SK-N-SH (cell line): ENCODE results near the gene MTR. TPM values are rescaled to one million over a fixed set of nuclear protein-coding genes. Genes with fewer than 3 reads are reported as not detected.

ENCODE experiments used
- CTCF ChIA-PET: fragments of 300-600, 350-600 bp; formaldehyde crosslinking; extraction: SDS; loops from one replicate; lab custom pipeline; 2021; lab: Yijun Ruan, JAX
- POLR2A ChIA-PET: fragments of 350-600 bp; sonication (Branson Sonifier 250); formaldehyde crosslinking; extraction: SDS; loops from one replicate; lab custom pipeline; 2020; ENCODE audit warnings: antibody characterized with exemption, inconsistent platforms; lab: Yijun Ruan, JAX
- DNase-seq: peaks from one replicate; pipeline ENCODE4 v3.0.0; 2012
- H2AFZ ChIP-seq: fragments of 200-600 bp; sonication (generic); 2 replicates; pipeline ENCODE4 v1.8.1; 2016; ENCODE audit warnings: antibody characterized with exemption, mild to moderate bottlenecking, low read depth
- H3F3A ChIP-seq: fragments of 200-600 bp; sonication (generic); replicated peaks from 2 replicates; pipeline ENCODE3; 2016; ENCODE audit warnings: antibody characterized with exemption, mild to moderate bottlenecking; ENCODE audit not compliant: insufficient read depth
- H3K27ac ChIP-seq, 2 experiments: fragments of 200-500 bp in 1 of 2; fragments of 200-600 bp in 1 of 2; sonication (Bioruptor generic) in 1 of 2; sonication (generic), shearing (Covaris generic) in 1 of 2; 2 replicates each; pipeline versions ENCODE4 v1.5.1 to v1.6.1; 2014 to 2016; ENCODE audit warnings: low read depth in 2 of 2, inconsistent platforms in 1 of 2, low read length in 1 of 2, mild to moderate bottlenecking in 1 of 2, mixed read lengths in 1 of 2
- H3K27me3 ChIP-seq: fragments of 200-600 bp; sonication (generic), shearing (Covaris generic); 2 replicates; pipeline ENCODE4 v1.6.1; 2016; ENCODE audit warnings: mixed run types; ENCODE audit not compliant: insufficient read depth
- H3K36me3 ChIP-seq, 2 experiments: fragments of 200-500 bp in 1 of 2; fragments of 200-600 bp in 1 of 2; sonication (Bioruptor generic) in 1 of 2; sonication (generic) in 1 of 2; replicated peaks in 1 of 2; 2 replicates each; pipeline versions ENCODE3 to v1.5.1; 2014 to 2016; ENCODE audit warnings: low read length in 1 of 2, mild to moderate bottlenecking in 1 of 2; ENCODE audit not compliant: insufficient read depth in 2 of 2, control insufficient read depth in 1 of 2
- H3K4me1 ChIP-seq, 2 experiments: fragments of 200-500 bp in 1 of 2; fragments of 200-600 bp in 1 of 2; sonication (Bioruptor generic) in 1 of 2; sonication (generic), shearing (Covaris generic) in 1 of 2; 2 replicates each; pipeline versions ENCODE4 v1.5.1 to v1.6.1; 2014 to 2016; ENCODE audit warnings: low read depth in 1 of 2, low read length in 1 of 2, mixed run types in 1 of 2; ENCODE audit not compliant: insufficient read depth in 2 of 2, control insufficient read depth in 1 of 2
- H3K4me2 ChIP-seq: fragments of 200-600 bp; sonication (generic), shearing (Covaris generic); 2 replicates; pipeline ENCODE4 v1.6.1; 2017; ENCODE audit warnings: mixed run types
- H3K4me3 ChIP-seq, 2 experiments: fragments of 200-500 bp in 1 of 2; fragments of 200-600 bp in 1 of 2; sonication (Bioruptor generic) in 1 of 2; sonication (generic), shearing (Covaris generic) in 1 of 2; 2 replicates each; pipeline versions ENCODE4 v1.5.1 to v1.8.1; 2014 to 2016; ENCODE audit warnings: low read depth in 2 of 2, inconsistent platforms in 1 of 2, low read length in 1 of 2, mild to moderate bottlenecking in 1 of 2, mixed read lengths in 1 of 2, moderate library complexity in 1 of 2
- H3K79me2 ChIP-seq: fragments of 200-600 bp; sonication (generic); 2 replicates; pipeline ENCODE4 v1.8.1; 2017; ENCODE audit warnings: mild to moderate bottlenecking; ENCODE audit not compliant: insufficient read depth
- H3K9ac ChIP-seq: fragments of 200-600 bp; sonication (generic); 2 replicates; pipeline ENCODE4 v1.6.1; 2017; ENCODE audit warnings: mixed run types
- H3K9me2 ChIP-seq: fragments of 200-600 bp; sonication (generic); 2 replicates; pipeline ENCODE4 v1.6.1; 2017; ENCODE audit warnings: mixed run types
- H3K9me3 ChIP-seq: fragments of 200-600 bp; sonication (generic); 2 replicates; pipeline ENCODE4 v1.6.1; 2017; ENCODE audit warnings: mixed run types, mild to moderate bottlenecking, moderate library complexity
- H4K20me1 ChIP-seq: fragments of 200-600 bp; sonication (generic); 2 replicates; pipeline ENCODE4 v1.6.1; 2017; ENCODE audit warnings: mild to moderate bottlenecking, mixed run types; ENCODE audit not compliant: insufficient read depth
- EZH2phosphoT487 ChIP-seq: fragments of 200-600 bp; sonication (generic); IDR thresholded peaks from 2 replicates; pipeline ENCODE4 v1.6.1; 2017; ENCODE audit warnings: low read depth, mixed run types, mild to moderate bottlenecking, antibody characterized with exemption, moderate library complexity, borderline replicate concordance
- FOSL2 ChIP-seq: IDR thresholded peaks from 2 replicates; pipeline ENCODE4 v1.4.0; 2012; ENCODE audit warnings: low read depth, mild to moderate bottlenecking, moderate library complexity, borderline replicate concordance
- FOXJ3 ChIP-seq: sonication (generic); formaldehyde crosslinking; IDR thresholded peaks from 2 replicates; pipeline ENCODE4 v1.5.1; 2020; ENCODE audit warnings: mild to moderate bottlenecking, missing genetic modification reagents
- GABPA ChIP-seq: IDR thresholded peaks from 2 replicates; pipeline ENCODE4 v1.4.0; 2012; ENCODE audit warnings: low read depth, mild to moderate bottlenecking
- GATA2 ChIP-seq: sonication (generic); formaldehyde crosslinking; IDR thresholded peaks from 2 replicates; pipeline ENCODE4 v1.5.0; 2020; ENCODE audit warnings: mild to moderate bottlenecking, missing genetic modification reagents
- IRF3 ChIP-seq: fragments of 150-350 bp; IDR thresholded peaks from 2 replicates; pipeline ENCODE4 v1.6.1; 2016; ENCODE audit warnings: mild to moderate bottlenecking, low read depth, low read length
- JUND ChIP-seq: IDR thresholded peaks from 2 replicates; pipeline ENCODE4 v1.4.0; 2012
- MAX ChIP-seq: IDR thresholded peaks from 2 replicates; pipeline ENCODE4 v1.4.0; 2012; ENCODE audit warnings: low read depth
- MEF2A ChIP-seq: IDR thresholded peaks from 2 replicates; pipeline ENCODE4 v1.4.0; 2012; ENCODE audit warnings: low read depth, borderline replicate concordance
- POLR2AphosphoS5 ChIP-seq: IDR thresholded peaks from 2 replicates; pipeline ENCODE4 v1.6.1; 2012; ENCODE audit warnings: low read depth, low read length
- RAD21 ChIP-seq: IDR thresholded peaks from 2 replicates; pipeline ENCODE4 v1.6.1; 2012; ENCODE audit warnings: mild to moderate bottlenecking, low read length
- REST ChIP-seq: IDR thresholded peaks from 2 replicates; pipeline ENCODE4 v1.6.1; 2012; ENCODE audit warnings: mild to moderate bottlenecking, low read depth, low read length, moderate library complexity
- RFX5 ChIP-seq: IDR thresholded peaks from 2 replicates; pipeline ENCODE4 v1.6.1; 2012; ENCODE audit warnings: mild to moderate bottlenecking, improper control_type of control experiment, low read length
- TAF1 ChIP-seq: IDR thresholded peaks from 2 replicates; pipeline ENCODE4 v1.6.1; 2012; ENCODE audit warnings: low read depth, mild to moderate bottlenecking, low read length, moderate library complexity, borderline replicate concordance
- TEAD4 ChIP-seq: IDR thresholded peaks from 2 replicates; pipeline ENCODE4 v1.4.0; 2012; ENCODE audit warnings: mild to moderate bottlenecking, borderline replicate concordance; ENCODE audit not compliant: insufficient read depth
- USF2 ChIP-seq: fragments of 150-350 bp; IDR thresholded peaks from 2 replicates; pipeline ENCODE4 v1.6.1; 2017; ENCODE audit warnings: antibody characterized with exemption, low read length, low read depth, borderline replicate concordance
- ZBTB33 ChIP-seq: IDR thresholded peaks from 2 replicates; pipeline ENCODE4 v1.4.0; 2012; ENCODE audit warnings: low read depth, borderline replicate concordance
- WGBS: methylation state at CpG from one replicate; pipeline ENCODE4 v1.1.6; 2017; ENCODE audit warnings: low lambda C conversion rate; 5-methylcytosine and 5-hydroxymethylcytosine counted together
- polyA plus RNA-seq, 3 experiments: library from polyadenylated mRNA; depleted of rRNA; stranded (reverse); fragments of >200 nt; gene quantifications; 2 replicates each; pipeline ENCODE4 v1.2.3, GENCODE V29; 2012

Gene MTR
- polyA plus RNA-seq, 1 of the 3 experiments (the other 2 are of a cell fraction): 5.4 TPM

- DNase-seq: no peak
- Histone ChIP-seq H3K9me3 (peaks cover 17% of the 10 kb centered on the region; the same call in 1 of the 2 replicates), H3K4me2 (no peak overlapping the region), H4K20me1 (no peaks in the 10 kb centered on the region), H2AFZ (no peak overlapping the region), H3K36me3 (no peaks in the 10 kb centered on the region), H3K4me1 (no peaks in the 10 kb centered on the region; a peak in 2 of 4 replicates), H3K27me3 (no peaks in the 10 kb centered on the region), H3K4me3 (no peak overlapping the region), H3K9me2 (peaks cover 3% of the 10 kb centered on the region; the same call in 1 of the 2 replicates), H3K79me2 (no peaks in the 10 kb centered on the region), H3F3A (no peaks in the 10 kb centered on the region), H3K9ac (no peak overlapping the region), H3K27ac (no peak overlapping the region)
- ChIA-PET POLR2A (no interaction called here), CTCF (interaction anchor here (1.2 kb wide), 1 partner anchor 125 kb away, joined by 3 read pairs; the partner anchor contains the start of gene RYR2)
- 72% methylated on average over 1 of the region's 1 CpG for WGBS
- TF ChIP-seq TEAD4 (no peak), FOSL2 (no peak)
Measured at GRCh38 chr1:236917448-236917847, 122.4 kb downstream of the MTR start.

- CTCF ChIA-PET: no interaction called here
- Histone ChIP-seq H3K27ac (no peak overlapping the region), H3K4me2 (no peak overlapping the region), H3K9me2 (peaks cover 3% of the 10 kb centered on the region; the same call in 1 of the 2 replicates), H3K27me3 (no peaks in the 10 kb centered on the region), H3K9me3 (peaks cover 17% of the 10 kb centered on the region; the same call in 1 of the 2 replicates), H3K36me3 (no peaks in the 10 kb centered on the region), H3K9ac (no peak overlapping the region), H3K79me2 (no peaks in the 10 kb centered on the region), H3K4me1 (no peaks in the 10 kb centered on the region), H3F3A (no peaks in the 10 kb centered on the region), H3K4me3 (no peak overlapping the region), H2AFZ (no peak overlapping the region), H4K20me1 (no peaks in the 10 kb centered on the region)
- POLR2A ChIA-PET: no interaction called here
- no peak for DNase-seq
- TF ChIP-seq MEF2A (no peak), FOXJ3 (no peak), USF2 (no peak), POLR2AphosphoS5 (no peak), JUND (no peak), TAF1 (no peak), REST (no peak), GATA2 (CRISPR knock-in tag) (no peak), MAX (no peak), ZBTB33 (no peak), IRF3 (no peak), FOSL2 (no peak), GABPA (no peak), EZH2phosphoT487 (no peak), RFX5 (no peak), RAD21 (no peak)
- 21% methylated on average over 3 of the region's 3 CpGs for WGBS
Measured at GRCh38 chr1:236920286-236920894, 125.3 kb downstream of the MTR start.
